Small intestine (tissue), 7 donors: ENCODE results near the gene DGCR2. TPM values are rescaled to one million over a fixed set of nuclear protein-coding genes. Genes with fewer than 3 reads are reported as not detected.
"Not testable (repeated sequence)": the region's sequence is repeated elsewhere in the genome, so short reads cannot be mapped to it uniquely, and the experiment has no call there.

Source experiments
- DNase-seq, 2 donors: peaks; one replicate each; pipeline versions ENCODE4 v3.0.0 to v3.0.0-alpha.2; 2013
- FAIRE-seq: peaks from 2 replicates; lab custom pipeline; 2012; peaks lifted over from hg19 to GRCh38; lab: Jason Lieb, UNC
- H3K27ac ChIP-seq, 3 donors: one replicate each; pipeline ENCODE4 v1.5.1; 2013; ENCODE audit warnings: low read length in 2 of 3, mild to moderate bottlenecking in 2 of 3, control low read depth in 1 of 3, inconsistent platforms in 1 of 3, low read depth in 1 of 3, moderate library complexity in 1 of 3
- H3K27me3 ChIP-seq, 3 donors: one replicate each; pipeline ENCODE4 v1.6.1; 2013; ENCODE audit warnings: low read length in 3 of 3, inconsistent platforms in 1 of 3; ENCODE audit not compliant: control insufficient read depth in 3 of 3, insufficient read depth in 3 of 3
- H3K36me3 ChIP-seq, 3 donors: one replicate each; pipeline ENCODE4 v1.6.1; 2013; ENCODE audit warnings: low read length in 3 of 3, inconsistent platforms in 1 of 3, low read depth in 1 of 3, mild to moderate bottlenecking in 1 of 3, moderate library complexity in 1 of 3; ENCODE audit not compliant: control insufficient read depth in 3 of 3, insufficient read depth in 2 of 3
- H3K4me1 ChIP-seq, 3 donors: one replicate each; pipeline ENCODE4 v1.6.1; 2013; ENCODE audit warnings: low read length in 2 of 3, inconsistent platforms in 1 of 3, low read depth in 1 of 3, mild to moderate bottlenecking in 1 of 3, moderate library complexity in 1 of 3; ENCODE audit not compliant: control insufficient read depth in 3 of 3, insufficient read depth in 2 of 3
- H3K4me3 ChIP-seq, 3 donors: one replicate each; pipeline ENCODE4 v1.5.1; 2013; ENCODE audit warnings: low read length in 3 of 3, control low read depth in 1 of 3, inconsistent platforms in 1 of 3, low read depth in 1 of 3, mild to moderate bottlenecking in 1 of 3, moderate library complexity in 1 of 3
- H3K9me3 ChIP-seq, 2 donors: one replicate each; pipeline ENCODE4 v1.6.1; 2013; ENCODE audit warnings: low read depth in 1 of 2, low read length in 1 of 2; ENCODE audit not compliant: control insufficient read depth in 2 of 2, insufficient read depth in 1 of 2
- WGBS, 3 donors: extraction: QIAGEN DNeasy Blood & Tissue Kit; methylation state at CpG; one replicate each; pipeline ENCODE4 v1.1.7; 2013; 5-methylcytosine and 5-hydroxymethylcytosine counted together
- polyA plus RNA-seq, 4 donors: library from polyadenylated mRNA; stranded (reverse) in 3 of 4; unstranded in 1 of 4; fragments of 200-250 nt in 3 of 4; fragments of 120-200 nt in 1 of 4; gene quantifications; one replicate each; pipeline versions ENCODE4 v1.2.1 to v1.2.3, GENCODE V29; 2013
- donor health status: healthy with polysubstance abuse.
- donor health status: control.
- donor health status: control.
- donor health status: Bipolar disorder and iron deficiency.
- donor health status: healthy.

Gene DGCR2
- polyA plus RNA-seq, 4 donors = 14.8 to 61.6 (median 34.0) TPM

DNA sequence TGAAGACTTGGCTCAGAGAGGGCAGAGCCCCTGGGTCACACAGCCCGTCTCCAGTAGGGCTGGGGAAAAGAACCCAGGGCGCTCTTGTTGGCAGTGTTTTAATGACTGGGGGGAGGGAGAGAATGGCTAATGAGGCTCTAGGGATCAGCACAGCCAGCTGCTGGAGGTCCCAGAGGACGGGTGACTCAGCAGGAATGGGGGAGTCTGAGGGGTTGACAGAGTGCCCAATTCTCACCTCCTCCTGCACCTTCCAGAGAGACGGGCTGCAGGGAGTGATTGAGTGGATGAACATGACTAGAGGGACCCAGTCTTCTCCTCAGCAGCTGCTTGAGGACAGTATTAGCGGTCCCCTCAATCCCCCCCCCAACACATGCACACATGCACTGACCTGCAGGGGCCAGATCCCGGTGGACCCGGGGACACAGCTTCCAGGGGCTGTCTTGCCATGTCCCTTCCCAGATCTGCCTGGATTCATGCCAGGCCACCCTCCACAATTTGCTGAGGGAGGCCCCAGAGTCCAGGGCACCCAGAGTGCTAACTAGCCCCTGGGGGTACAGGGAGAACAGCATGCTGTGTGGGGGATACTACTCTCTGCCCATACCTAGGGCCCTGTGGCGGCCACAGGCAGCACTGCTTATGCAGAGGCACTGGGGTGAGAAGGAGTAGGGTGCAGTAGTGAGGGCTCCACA, 94.7 kb downstream of the DGCR2 start:
- DNase-seq, FAIRE-seq, H3K27ac ChIP-seq, H3K9me3 ChIP-seq, H3K4me1 ChIP-seq, H3K36me3 ChIP-seq, H3K4me3 ChIP-seq: not testable (repeated sequence)
- H3K27me3 ChIP-seq = peaks cover 2 to 20% (median 5%) of the 10 kb centered on the region in 3 donors
- WGBS, 3 donors = 51 to 61% (median 61%) methylated on average over 5 to 8 of the region's 8 CpGs

DNA sequence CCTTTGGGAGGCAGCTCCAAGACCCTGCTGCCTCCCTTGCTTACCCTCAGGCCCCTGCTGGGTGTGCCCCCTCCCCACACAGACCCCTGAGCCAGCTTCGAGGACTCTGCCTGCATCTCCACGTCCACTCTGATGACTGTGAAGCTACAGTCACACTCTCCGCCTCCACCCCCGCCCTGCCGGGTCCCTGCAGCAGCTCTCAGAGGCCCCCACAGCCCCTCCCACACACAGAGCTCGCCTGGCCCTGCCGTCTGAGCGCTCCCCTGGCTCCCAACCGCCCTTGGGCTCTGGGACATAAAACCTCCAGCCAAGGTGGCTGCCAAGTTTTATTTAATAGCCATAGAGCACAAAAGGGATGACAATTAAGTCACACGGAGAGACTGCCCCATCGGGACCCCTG, 96.1 kb downstream of the DGCR2 start:
- H3K4me3 ChIP-seq, H3K9me3 ChIP-seq, H3K36me3 ChIP-seq, DNase-seq, FAIRE-seq, H3K27ac ChIP-seq, H3K4me1 ChIP-seq: not testable (repeated sequence)
- H3K27me3 ChIP-seq = peaks cover 2 to 20% (median 5%) of the 10 kb centered on the region in 3 donors
- 34% methylated on average over 5 of the region's 11 CpGs; no CpG with 5 or more reads in 2 of the 3 donors for WGBS, 3 donors

DNA sequence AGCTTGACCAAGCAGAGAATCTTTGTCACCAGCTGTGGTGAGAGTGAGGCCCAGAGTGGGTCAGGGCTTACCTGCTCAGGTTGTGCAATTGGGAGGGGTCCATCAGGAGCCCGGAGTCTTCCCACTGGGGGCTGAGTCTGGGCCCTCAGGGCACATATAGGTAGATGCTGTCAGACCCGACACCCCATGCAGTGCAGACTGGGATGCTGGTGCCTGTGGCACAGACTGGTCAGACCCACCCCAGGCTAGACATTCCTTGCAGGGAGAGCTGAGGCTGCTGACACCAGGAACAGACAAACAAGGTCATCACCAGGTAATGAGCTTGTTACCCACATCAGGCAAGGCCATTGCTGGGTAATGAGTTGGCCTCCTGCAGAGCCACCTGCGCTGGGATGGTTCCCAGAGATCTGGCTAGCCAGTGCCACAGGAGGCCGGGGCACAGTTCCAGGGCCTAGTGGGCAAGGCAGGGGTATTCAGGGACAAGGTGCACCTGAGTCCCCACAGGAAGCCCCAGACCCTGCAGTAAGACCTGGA, 97.2 kb downstream of the DGCR2 start:
- not testable (repeated sequence) for H3K36me3 ChIP-seq, FAIRE-seq
- peaks cover 2 to 14% (median 2%) of the 10 kb centered on the region in 3 donors for H3K27me3 ChIP-seq

DNA sequence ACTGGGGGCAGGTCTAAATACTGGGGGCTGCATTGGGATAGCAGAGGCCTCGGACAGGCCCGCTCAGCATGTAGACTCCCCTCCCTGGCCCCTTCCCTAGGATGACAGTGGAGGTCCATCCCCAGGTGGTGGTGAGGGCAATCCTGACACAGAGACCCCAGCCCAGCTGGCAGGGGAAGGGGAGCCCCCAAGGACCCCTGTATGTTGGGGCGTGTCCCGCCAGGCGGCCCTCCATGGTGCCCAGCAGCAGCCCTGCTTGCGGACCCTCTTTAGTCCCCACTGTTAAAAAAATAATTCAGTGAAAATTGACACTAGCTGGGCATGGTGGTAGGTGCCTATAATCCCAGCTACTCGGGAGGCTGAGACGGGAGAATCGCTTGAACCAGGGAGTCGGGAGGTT, 98.3 kb downstream of the DGCR2 start:
- H3K36me3 ChIP-seq, H3K9me3 ChIP-seq, H3K4me3 ChIP-seq, DNase-seq, H3K4me1 ChIP-seq, FAIRE-seq, H3K27ac ChIP-seq: not testable (repeated sequence)
- H3K27me3 ChIP-seq = peaks cover 2 to 19% (median 5%) of the 10 kb centered on the region in 3 donors
- 85 to 90% (median 87%) methylated on average over 8 of the region's 10 CpGs for WGBS, 3 donors

More for the DNA sequence above, 97.2 kb downstream of the DGCR2 start:
- not testable (repeated sequence) for H3K9me3 ChIP-seq, H3K27ac ChIP-seq, DNase-seq, H3K4me1 ChIP-seq, H3K4me3 ChIP-seq
- WGBS, 3 donors = 66 to 81% (median 71%) methylated on average over 4 of the region's 4 CpGs

DNA sequence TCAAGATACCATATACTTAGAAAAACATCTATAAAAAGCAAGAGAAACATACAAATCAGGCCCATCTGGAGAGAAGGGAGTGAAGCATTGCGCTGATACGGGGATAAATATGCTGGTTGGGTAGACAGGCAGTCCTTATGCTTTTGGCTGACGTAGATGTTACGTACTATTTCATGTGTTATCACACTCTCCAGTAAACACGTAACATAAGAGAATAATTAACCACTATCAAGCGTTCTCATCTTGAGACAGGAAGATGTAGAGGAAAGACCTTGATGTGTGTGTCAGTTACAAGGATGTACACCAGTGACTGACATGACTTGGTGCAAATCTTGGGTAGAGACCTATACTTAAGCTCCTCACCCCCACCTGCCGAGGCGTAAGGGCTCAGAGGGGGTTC, 99.5 kb downstream of the DGCR2 start:
- DNase-seq = no peak
- Histone ChIP-seq H3K27ac (no peak overlapping the region), H3K4me3 (no peak overlapping the region), H3K9me3 (no peaks in the 10 kb centered on the region), H3K4me1 (no peaks in the 10 kb centered on the region), H3K36me3 (no peaks in the 10 kb centered on the region), H3K27me3 (peaks cover 2 to 15% (median 2%) of the 10 kb centered on the region in 3 donors)
- WGBS, 3 donors = 32 to 55% (median 36%) methylated on average over 8 of the region's 8 CpGs
- FAIRE-seq = no peak

DNA sequence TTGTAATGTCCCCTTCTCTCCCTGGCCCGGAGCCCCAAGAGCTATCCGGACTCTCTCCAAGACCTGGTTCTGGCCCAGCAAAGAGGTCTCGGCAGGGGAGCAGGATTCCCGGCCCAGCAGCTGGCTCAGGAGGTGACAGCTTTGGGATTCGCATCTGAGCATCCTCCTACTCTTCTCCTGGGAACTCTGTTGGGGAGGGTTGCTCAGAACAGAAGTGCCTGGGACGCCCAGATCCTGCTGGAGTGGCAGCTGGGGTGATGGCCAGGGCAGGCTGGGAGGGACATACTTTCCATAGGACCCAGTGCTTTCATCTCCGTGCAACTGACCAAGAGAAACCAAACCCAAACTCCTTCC, 102.6 kb downstream of the DGCR2 start:
- no peaks in the 10 kb centered on the region for H3K9me3 ChIP-seq
- H3K27me3 ChIP-seq = peaks cover 0 to 11% (median 2%) of the 10 kb centered on the region in 3 donors
- H3K4me3 ChIP-seq = no peak overlapping the region
- H3K4me1 ChIP-seq = no peaks in the 10 kb centered on the region
- FAIRE-seq (no peak), DNase-seq (no peak)
- WGBS, 3 donors = 58 to 65% (median 62%) methylated on average over 7 of the region's 7 CpGs
- no peaks in the 10 kb centered on the region for H3K36me3 ChIP-seq
- no peak overlapping the region for H3K27ac ChIP-seq

DNA sequence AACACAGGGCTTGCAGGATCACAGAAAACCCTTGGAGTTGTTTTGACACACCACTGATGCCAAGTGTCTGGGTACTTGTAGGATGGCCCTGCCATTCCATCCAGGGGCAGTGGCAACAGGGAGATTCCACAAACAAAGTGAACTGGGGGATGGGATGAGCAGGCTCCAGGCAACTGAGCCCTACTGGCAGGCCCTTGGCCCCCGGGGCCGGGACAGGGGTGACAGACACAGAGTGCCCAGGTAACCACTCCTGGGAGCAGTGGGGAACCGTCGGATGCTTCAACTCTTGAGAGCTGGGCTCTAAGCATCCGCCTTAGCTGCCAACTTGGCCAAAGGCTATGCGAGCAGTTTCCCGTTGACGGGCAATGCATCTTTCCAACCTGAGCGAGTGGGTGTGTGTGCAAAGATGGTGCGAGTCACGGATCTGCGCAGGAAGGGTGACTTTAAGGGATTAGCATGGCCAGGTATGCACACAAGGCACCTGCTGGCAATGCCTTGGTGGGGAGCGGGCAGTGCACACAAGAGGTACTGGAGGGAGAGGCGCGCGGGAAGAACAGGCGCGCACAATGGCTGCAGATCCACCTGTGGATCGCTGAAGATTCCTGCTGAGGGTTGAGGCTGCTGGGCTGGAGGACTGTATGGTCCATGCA, 103.1 kb downstream of the DGCR2 start:
- DNase-seq (no peak), FAIRE-seq (no peak)
- 86 to 92% (median 88%) methylated on average over 19 of the region's 19 CpGs for WGBS, 3 donors

DNA sequence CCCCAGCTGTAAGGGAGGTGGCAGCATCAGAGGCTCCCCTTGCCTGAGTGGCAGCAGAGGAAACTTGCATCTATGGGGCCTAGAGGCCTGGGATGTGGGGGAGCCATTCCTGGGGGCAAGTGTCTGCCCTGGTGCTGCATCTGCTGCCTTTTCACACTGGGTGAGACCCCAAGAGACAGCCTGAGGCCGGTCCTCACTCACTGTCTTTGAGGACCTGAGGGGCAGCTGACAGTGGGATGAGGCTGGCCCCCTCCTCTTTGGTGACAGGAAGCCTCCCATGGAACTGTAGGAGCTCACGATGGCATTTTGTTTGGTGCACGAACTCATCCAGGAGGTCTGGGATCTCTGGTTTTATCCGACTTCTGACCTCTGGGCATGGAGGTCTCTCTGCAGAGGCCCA, 104.0 kb downstream of the DGCR2 start:
- Histone ChIP-seq H3K4me3 (no peak overlapping the region), H3K9me3 (no peaks in the 10 kb centered on the region), H3K27me3 (peaks cover 0 to 11% (median 2%) of the 10 kb centered on the region in 3 donors), H3K36me3 (no peaks in the 10 kb centered on the region), H3K4me1 (no peaks in the 10 kb centered on the region), H3K27ac (no peak overlapping the region)
- 72 to 82% (median 80%) methylated on average over 4 of the region's 4 CpGs for WGBS, 3 donors
- DNase-seq (no peak), FAIRE-seq (no peak)

More for the DNA sequence above, 103.1 kb downstream of the DGCR2 start:
- no peaks in the 10 kb centered on the region for H3K4me1 ChIP-seq
- H3K9me3 ChIP-seq = no peaks in the 10 kb centered on the region
- H3K27me3 ChIP-seq = peaks cover 0 to 11% (median 2%) of the 10 kb centered on the region in 3 donors
- H3K4me3 ChIP-seq = no peak overlapping the region
- H3K36me3 ChIP-seq = no peaks in the 10 kb centered on the region
- H3K27ac ChIP-seq = no peak overlapping the region
